ENCODE results near the gene ENKD1. TPM values are rescaled to one million over a fixed set of nuclear protein-coding genes. Genes with fewer than 3 reads are reported as not detected.

Gene ENKD1
- total and polyA plus RNA-seq, 10 of the 15 experiments (the other 5 are each of a cell fraction or from before 2014, with no cell fraction given), result 0.19 to 8.1 (median 2.8) TPM

DNA sequence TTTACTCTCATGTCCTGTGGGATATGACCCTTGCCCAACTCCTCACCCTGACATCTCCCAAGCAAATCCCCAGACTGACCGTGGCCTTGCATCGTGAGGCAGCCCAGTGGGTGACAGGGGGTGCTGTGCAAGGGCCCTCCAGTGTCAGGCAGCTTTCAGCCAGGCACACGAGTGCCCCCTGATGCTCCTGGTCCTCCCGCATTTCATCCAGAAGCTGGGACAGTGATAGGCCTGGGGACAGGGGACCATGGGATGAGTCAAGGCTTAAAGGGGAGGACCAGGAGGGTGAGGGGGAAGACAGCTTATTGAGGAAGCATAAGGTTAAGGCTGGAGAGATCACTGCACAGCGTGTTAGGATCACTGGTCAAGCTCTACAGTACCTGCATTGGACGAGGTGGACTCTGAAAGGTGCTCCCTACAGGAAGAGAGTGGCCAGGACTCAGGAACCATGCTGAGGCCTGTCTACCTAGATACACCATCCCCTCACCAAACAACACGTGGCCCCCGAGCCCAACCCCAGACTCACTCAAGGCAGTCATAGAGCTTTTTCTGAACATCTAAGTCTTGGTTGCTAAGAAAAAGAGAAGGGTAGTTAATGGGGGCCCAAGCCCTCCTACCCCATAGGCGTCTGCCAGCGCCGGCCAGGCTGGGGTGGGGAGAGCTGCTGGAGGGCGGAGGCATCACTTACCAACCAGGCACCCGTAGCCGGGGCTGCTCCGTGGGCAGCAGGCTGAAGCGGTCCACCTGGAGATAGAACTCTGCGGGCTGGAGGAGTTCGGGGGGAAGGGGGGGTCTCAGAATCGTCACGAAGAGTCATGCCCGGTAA is 7.5 kb downstream of the ENKD1 start:
- in situ Hi-C loops (cut with MboI) (no loop called here), intact Hi-C loops (cut with micrococcal nuclease; ENCODE audit: unreplicated experiment) (no loop called here)
- CTCF ChIA-PET, result interaction anchor here (0.8 to 4.3 kb wide), 10 partner anchors 10 to 178 kb away, joined by 3 to 29 read pairs (median 6); partner anchors contain the start of genes ATP6V0D1 and CARMIL2
- peaks cover 12 to 15% of the 10 kb centered on the region in 2 experiments for H3K36me3 ChIP-seq (ENCODE audit: control insufficient read depth in 2 of 2, insufficient read depth in 2 of 2, low read length in 1 of 2)
- SMC1A ChIA-PET (ENCODE audit: uncharacterized antibody, unreplicated experiment), result interaction anchor here (1.0 to 2.1 kb wide), 4 partner anchors 14 to 186 kb away, joined by 3 to 7 read pairs (median 4); partner anchors contain the start of gene CARMIL2
- peak overlapping the region; percentile 73 for H3K4me2 ChIP-seq (ENCODE audit: control insufficient read depth, insufficient read depth)
- peak overlapping the region; percentile 78 for H3K9ac ChIP-seq (ENCODE audit: control insufficient read depth, insufficient read depth, low read length)
- no peaks in the 10 kb centered on the region for H3K27me3 ChIP-seq (replicated peaks in 1 of 2; ENCODE audit: control insufficient read depth in 2 of 2, insufficient read depth in 2 of 2, low read length in 1 of 2)
- 19% methylated on average over 19 of the region's 21 CpGs for WGBS (ENCODE audit: insufficient coverage, insufficient replicate concordance, low lambda C conversion rate, missing lambda C conversion rate)
- ATAC-seq (no peak), FAIRE-seq (no peak), DNase-seq (ENCODE audit: low read depth, low spot score) (no peak)
- peaks cover 12% of the 10 kb centered on the region for H3K79me2 ChIP-seq (ENCODE audit: control insufficient read depth, insufficient read depth, low read length)
- no peak overlapping the region; the same call in 1 of the 2 replicates for H2AFZ ChIP-seq (ENCODE audit: control insufficient read depth, low read depth, low read length)
- POLR2A ChIA-PET, result interaction anchor here (0.5 to 2.8 kb wide), 11 partner anchors 10 to 129 kb away, joined by 3 to 16 read pairs (median 4); partner anchors contain the start of genes CARMIL2 and CTCF
- no TSS peak for BruUV-seq (replicated peaks)
- H3K27ac ChIP-seq (ENCODE audit: control insufficient read depth, insufficient read depth), result peak overlapping the region; percentile 80
- H4K20me1 ChIP-seq (ENCODE audit: control insufficient read depth, insufficient read depth), result no peaks in the 10 kb centered on the region
- H3K4me1 ChIP-seq (ENCODE audit: control insufficient read depth, insufficient read depth, low read length), result peaks cover 10% of the 10 kb centered on the region
- H3K4me3 ChIP-seq, result peak overlapping the region; percentile 92
- RAD21 ChIA-PET (ENCODE audit: unreplicated experiment), result interaction anchor here (1.0 to 3.2 kb wide), 6 partner anchors 14 to 170 kb away, joined by 3 to 17 read pairs (median 6); partner anchors contain the start of genes CARMIL2, CTCF and GFOD2
- TF ChIP-seq GABPA (IDR thresholded peaks at IDR 0.05; ENCODE audit: low read depth) (no peak), BACH1 (IDR thresholded peaks at IDR 0.05; ENCODE audit: borderline replicate concordance) (no peak), MEF2A (IDR thresholded peaks at IDR 0.05; ENCODE audit: insufficient read depth, low read depth, low read length) (no peak), BHLHE40 (IDR thresholded peaks at IDR 0.05; ENCODE audit: borderline replicate concordance in 1 of 2, low read depth in 2 of 2, low read length in 1 of 2) (no peak), MYC (IDR thresholded peaks at IDR 0.05; ENCODE audit: insufficient read depth, insufficient read length, insufficient replicate concordance, low read length, severe bottlenecking) (no peak), ZNF24 (IDR thresholded peaks at IDR 0.05) (no peak), NR2C1 (IDR thresholded peaks at IDR 0.05) (no peak), ELK1 (IDR thresholded peaks at IDR 0.05; ENCODE audit: low read depth, low read length) (no peak), MYB (IDR thresholded peaks at IDR 0.05; ENCODE audit: borderline replicate concordance, low read depth, low read length) (no peak), KDM1A (IDR thresholded peaks at IDR 0.05; ENCODE audit: borderline replicate concordance) (no peak), STAT1 (conservative IDR thresholded peaks at IDR 0.05) (no peak), SREBF2 (IDR thresholded peaks at IDR 0.05; ENCODE audit: low read length) (no peak), FOS (IDR thresholded peaks at IDR 0.05; ENCODE audit: borderline replicate concordance, extremely low read depth, insufficient read length) (no peak), CHD4 (IDR thresholded peaks at IDR 0.05) (no peak), ZNF217 (IDR thresholded peaks at IDR 0.05) (no peak), ZNF622 (IDR thresholded peaks at IDR 0.05) (no peak), KAT2A (conservative IDR thresholded peaks at IDR 0.05; ENCODE audit: control insufficient read depth, low read depth, low read length) (no peak)
- H3K9me3 ChIP-seq (replicated peaks; ENCODE audit: control insufficient read depth, insufficient read depth, low read length), result no peaks in the 10 kb centered on the region

Data from GM12878 (cell line).